Caco-2 (cell line): ENCODE measurements around the gene SLIT3. TPM values are rescaled to one million over a fixed set of nuclear protein-coding genes. Genes with fewer than 3 reads are reported as not detected.

Experiments used
- BruUV-seq: library from RNA; stranded (reverse); fragments of 400-500 nt; replicated peaks from 2 replicates; lab custom pipeline; 2021; lab: Mats Ljungman, UMichigan
- CTCF ChIA-PET: fragments of 300-600 bp; sonication (Branson Sonifier 250); formaldehyde crosslinking; loops from one replicate; lab custom pipeline; 2022; ENCODE audit warnings: antibody characterized with exemption; lab: Charles Lee
- POLR2A ChIA-PET: fragments of 300-600 bp; sonication (Branson Sonifier 250); formaldehyde crosslinking; loops from one replicate; lab custom pipeline; 2022; ENCODE audit warnings: antibody characterized with exemption; lab: Charles Lee
- DNase-seq, 2 experiments: peaks; one replicate each; pipeline versions ENCODE4 v3.0.0 to v3.0.0-alpha.2; 2020 to 2022
- H3K27me3 ChIP-seq: replicated peaks from 2 replicates; pipeline ENCODE4 v1.6.0; 2011; ENCODE audit warnings: low read length; ENCODE audit not compliant: control insufficient read depth, insufficient read depth
- H3K36me3 ChIP-seq: 2 replicates; pipeline ENCODE4 v1.5.1; 2011; ENCODE audit warnings: low read length; ENCODE audit not compliant: control insufficient read depth, insufficient read depth
- H3K4me1 ChIP-seq: fragments of 250-450 bp; sonication (Bioruptor Pico); 2 replicates; pipeline ENCODE4 v1.5.1; 2020; ENCODE audit warnings: mild to moderate bottlenecking
- H3K4me3 ChIP-seq: 2 replicates; pipeline ENCODE4 v1.5.1; 2011; ENCODE audit warnings: low read depth, mild to moderate bottlenecking, control low read depth, low read length
- H3K9me3 ChIP-seq: fragments of 250-450 bp; sonication (Bioruptor Pico); 2 replicates; pipeline ENCODE4 v1.5.1; 2020; ENCODE audit warnings: mild to moderate bottlenecking, moderate library complexity
- H3K27ac Mint-ChIP-seq: one replicate; pipeline ENCODE4 v1.8.0; 2022; ENCODE audit warnings: mixed read lengths; ENCODE audit not compliant: unreplicated experiment
- H3K27me3 Mint-ChIP-seq: one replicate; pipeline ENCODE4 v1.8.0; 2022; ENCODE audit warnings: mixed read lengths; ENCODE audit not compliant: insufficient read depth, unreplicated experiment
- H3K36me3 Mint-ChIP-seq: one replicate; pipeline ENCODE4 v1.8.0; 2022; ENCODE audit warnings: mild to moderate bottlenecking, mixed read lengths; ENCODE audit not compliant: insufficient read depth, unreplicated experiment
- H3K4me1 Mint-ChIP-seq: one replicate; pipeline ENCODE4 v1.8.0; 2022; ENCODE audit warnings: low read depth, mixed read lengths; ENCODE audit not compliant: unreplicated experiment
- H3K4me3 Mint-ChIP-seq: one replicate; pipeline ENCODE4 v1.8.0; 2022; ENCODE audit warnings: mild to moderate bottlenecking, moderate library complexity, mixed read lengths; ENCODE audit not compliant: unreplicated experiment
- H3K9me3 Mint-ChIP-seq: one replicate; pipeline ENCODE4 v1.8.0; 2022; ENCODE audit warnings: mixed read lengths; ENCODE audit not compliant: unreplicated experiment
- intact Hi-C: fragments of 100-400 bp; cut with micrococcal nuclease; formaldehyde crosslinking; loops from one replicate; pipeline ENCODE4 v1.10.0; 2022; ENCODE audit not compliant: unreplicated experiment
- total RNA-seq: library from RNA; stranded (reverse); gene quantifications from 2 replicates; pipeline ENCODE4 v1.2.3, GENCODE V29; 2022
- TF ChIP-seq, protein P1 (sequence below), 2 experiments: fragments of 200-600 bp in 1 of 2; IDR thresholded peaks; 1 replicate in 1 of 2; 2 replicates in 1 of 2; pipeline versions ENCODE4 v1.5.1 to v1.8.0; 2011 to 2022; ENCODE audit warnings: antibody characterized with exemption in 1 of 2, control low read depth in 1 of 2, inconsistent platforms in 1 of 2, low read depth in 1 of 2, low read length in 1 of 2, mild to moderate bottlenecking in 1 of 2, moderate library complexity in 1 of 2; ENCODE audit not compliant: insufficient read depth in 1 of 2, severe bottlenecking in 1 of 2, unreplicated experiment in 1 of 2

SLIT3 gene
- total RNA-seq, 1 experiment from 2014 or later: 2.1 TPM

DNA sequence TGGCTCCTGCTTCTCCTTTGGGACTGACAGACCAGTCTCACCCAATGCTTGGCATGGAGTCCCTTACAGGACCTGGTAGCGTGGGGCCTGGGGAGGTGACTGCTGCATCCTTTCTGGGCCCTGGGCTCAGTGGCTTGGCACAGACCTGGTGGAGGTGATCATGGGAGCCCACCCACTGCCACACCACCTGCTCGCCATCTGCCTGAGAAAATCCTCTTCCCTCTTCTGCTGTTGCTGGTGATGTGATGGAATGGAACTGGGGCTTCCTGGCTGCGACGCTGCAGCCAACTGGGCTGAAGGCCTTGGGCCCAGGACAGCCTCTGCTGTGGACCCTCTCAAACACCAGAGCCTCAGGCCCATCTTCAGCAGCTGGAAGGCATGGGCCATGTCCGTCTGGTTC is 599.3 kb downstream of the SLIT3 start:
- ChIA-PET CTCF (no interaction called here), POLR2A (no interaction called here)
- H3K27ac Mint-ChIP-seq: no peak overlapping the region
- no peaks in the 10 kb centered on the region for H3K9me3 Mint-ChIP-seq
- no peaks in the 10 kb centered on the region for H3K27me3 Mint-ChIP-seq
- no peak for DNase-seq
- intact Hi-C loops: loop anchor here (10.0 kb wide), 1 partner anchor 473 kb away; no protein-coding TSS in a partner anchor
- H3K36me3 Mint-ChIP-seq: peaks cover 7% of the 10 kb centered on the region
- H3K9me3 ChIP-seq: no peaks in the 10 kb centered on the region
- no peak overlapping the region for H3K4me3 Mint-ChIP-seq
- no peaks in the 10 kb centered on the region for H3K36me3 ChIP-seq
- H3K4me3 ChIP-seq: no peak overlapping the region
- BruUV-seq: no TSS peak
- H3K4me1 Mint-ChIP-seq: peaks cover 18% of the 10 kb centered on the region
- H3K4me1 ChIP-seq: peaks cover 13% of the 10 kb centered on the region
- TF ChIP-seq, protein P1, sequence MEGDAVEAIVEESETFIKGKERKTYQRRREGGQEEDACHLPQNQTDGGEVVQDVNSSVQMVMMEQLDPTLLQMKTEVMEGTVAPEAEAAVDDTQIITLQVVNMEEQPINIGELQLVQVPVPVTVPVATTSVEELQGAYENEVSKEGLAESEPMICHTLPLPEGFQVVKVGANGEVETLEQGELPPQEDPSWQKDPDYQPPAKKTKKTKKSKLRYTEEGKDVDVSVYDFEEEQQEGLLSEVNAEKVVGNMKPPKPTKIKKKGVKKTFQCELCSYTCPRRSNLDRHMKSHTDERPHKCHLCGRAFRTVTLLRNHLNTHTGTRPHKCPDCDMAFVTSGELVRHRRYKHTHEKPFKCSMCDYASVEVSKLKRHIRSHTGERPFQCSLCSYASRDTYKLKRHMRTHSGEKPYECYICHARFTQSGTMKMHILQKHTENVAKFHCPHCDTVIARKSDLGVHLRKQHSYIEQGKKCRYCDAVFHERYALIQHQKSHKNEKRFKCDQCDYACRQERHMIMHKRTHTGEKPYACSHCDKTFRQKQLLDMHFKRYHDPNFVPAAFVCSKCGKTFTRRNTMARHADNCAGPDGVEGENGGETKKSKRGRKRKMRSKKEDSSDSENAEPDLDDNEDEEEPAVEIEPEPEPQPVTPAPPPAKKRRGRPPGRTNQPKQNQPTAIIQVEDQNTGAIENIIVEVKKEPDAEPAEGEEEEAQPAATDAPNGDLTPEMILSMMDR (IDR thresholded peaks at IDR 0.05; ENCODE audit: insufficient read depth in 1 of 2, low read depth in 1 of 2, low read length in 1 of 2, severe bottlenecking in 1 of 2, unreplicated experiment in 1 of 2): no peak
- no peaks in the 10 kb centered on the region for H3K27me3 ChIP-seq

- Mint-ChIP-seq H3K9me3 (no peaks in the 10 kb centered on the region), H3K4me3 (no peak overlapping the region), H3K27me3 (no peaks in the 10 kb centered on the region), H3K27ac (no peak overlapping the region), H3K36me3 (peaks cover 7% of the 10 kb centered on the region), H3K4me1 (peaks cover 43% of the 10 kb centered on the region)
- Histone ChIP-seq H3K36me3 (no peaks in the 10 kb centered on the region), H3K27me3 (no peaks in the 10 kb centered on the region), H3K4me1 (peaks cover 39% of the 10 kb centered on the region), H3K9me3 (no peaks in the 10 kb centered on the region), H3K4me3 (no peak overlapping the region)
- POLR2A ChIA-PET: no interaction called here
- TF ChIP-seq, protein P1 (IDR thresholded peaks at IDR 0.05; ENCODE audit: insufficient read depth in 1 of 2, low read depth in 1 of 2, low read length in 1 of 2, severe bottlenecking in 1 of 2, unreplicated experiment in 1 of 2): no peak
- DNase-seq: no peak
- CTCF ChIA-PET: no interaction called here
- BruUV-seq: no TSS peak
- intact Hi-C loops: no loop called here
Measured at GRCh38 chr5:168699002-168699401, 601.9 kb downstream of the SLIT3 start.

- TF ChIP-seq, protein P1 (IDR thresholded peaks at IDR 0.05; ENCODE audit: insufficient read depth in 1 of 2, low read depth in 1 of 2, low read length in 1 of 2, severe bottlenecking in 1 of 2, unreplicated experiment in 1 of 2): no peak
- CTCF ChIA-PET: no interaction called here
- no peaks in the 10 kb centered on the region for H3K36me3 ChIP-seq
- Mint-ChIP-seq H3K36me3 (peaks cover 15% of the 10 kb centered on the region), H3K9me3 (no peaks in the 10 kb centered on the region), H3K4me1 (peaks cover 61% of the 10 kb centered on the region), H3K4me3 (peak overlapping the region; percentile 20), H3K27ac (peak overlapping the region; percentile 88), H3K27me3 (no peaks in the 10 kb centered on the region)
- H3K4me1 ChIP-seq: peaks cover 55% of the 10 kb centered on the region
- H3K9me3 ChIP-seq: no peaks in the 10 kb centered on the region
- no TSS peak for BruUV-seq
- H3K4me3 ChIP-seq: no peak overlapping the region
- intact Hi-C loops: no loop called here
- POLR2A ChIA-PET: interaction anchor here (0.6 kb wide), 1 partner anchor 995 kb away, joined by 3 read pairs; no protein-coding TSS in a partner anchor
- DNase-seq: peak in 1 of 2 experiments; percentile 27
- no peaks in the 10 kb centered on the region for H3K27me3 ChIP-seq
Measured at GRCh38 chr5:168697034-168697720, 603.8 kb downstream of the SLIT3 start.
